ENCODE results near the gene CRCP. TPM values are rescaled to one million over a fixed set of nuclear protein-coding genes. Genes with fewer than 3 reads are reported as not detected.

Gene CRCP
- total RNA-seq, 5 donors from 2014 or later (not counting 1 experiment from before 2014, with no cell fraction given) = 29.9 to 33.7 (median 31.6) TPM

DNA sequence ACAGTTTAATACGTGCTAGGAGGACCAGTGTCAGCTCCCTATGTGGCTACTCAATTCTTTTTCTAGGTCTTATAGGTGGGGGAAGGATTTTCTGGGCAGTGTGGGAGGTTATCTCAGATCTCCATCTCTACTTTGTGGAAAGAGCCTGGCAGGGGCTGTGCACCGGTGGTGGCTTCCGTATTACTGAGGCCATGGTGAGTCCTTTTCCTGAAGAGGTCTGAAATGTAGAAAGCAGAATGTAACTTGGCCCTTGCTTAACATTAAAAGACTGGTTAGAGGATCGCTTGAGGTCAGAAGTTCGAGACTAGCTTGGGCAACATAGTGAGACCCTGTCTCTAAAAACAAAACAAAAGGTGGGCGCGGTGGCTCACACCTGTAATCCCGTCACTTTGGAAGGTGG lies 87.8 kb downstream of the CRCP start:
- CTCF ChIA-PET = no interaction called here
- H3K27ac Mint-ChIP-seq = no peak overlapping the region

More for the DNA sequence above, 87.8 kb downstream of the CRCP start:
- Mint-ChIP-seq H3K36me3 (no peaks in the 10 kb centered on the region), H3K27me3 (peaks cover 5 to 29% of the 10 kb centered on the region in 2 donors), H3K4me3 (peak overlapping the region in 2 of 3 donors; percentile 4 to 45), H3K9me3 (no peaks in the 10 kb centered on the region), H3K4me1 (peaks cover 25 to 30% (median 29%) of the 10 kb centered on the region in 3 donors)
- POLR2A ChIA-PET = no interaction called here
- H3K4me1 ChIP-seq (ENCODE audit: control insufficient read depth in 1 of 2, extremely low read depth in 1 of 2, insufficient read depth in 2 of 2, low read length in 2 of 2) = peaks cover 12 to 25% of the 10 kb centered on the region in 2 experiments
- DNase-seq = no peak
- peaks cover 0 to 30% of the 10 kb centered on the region in 2 experiments for H3K27me3 ChIP-seq (replicated peaks in 1 of 2; ENCODE audit: control insufficient read depth in 2 of 2, extremely low read depth in 1 of 2, insufficient read depth in 2 of 2, low read length in 1 of 2)
- H3K27ac ChIP-seq (ENCODE audit: low read length) = no peak overlapping the region
- WGBS (ENCODE audit: insufficient coverage) = 44% methylated on average over 7 of the region's 8 CpGs
- H3K9me3 ChIP-seq = no peaks in the 10 kb centered on the region
- ATAC-seq (replicated peaks in 1 of 4) = no peak
- H3K4me3 ChIP-seq (ENCODE audit: control insufficient read depth in 1 of 2, extremely low read depth in 1 of 2, low read length in 1 of 2) = no peak overlapping the region
- no peaks in the 10 kb centered on the region for H3K36me3 ChIP-seq (ENCODE audit: control insufficient read depth in 2 of 2, extremely low read depth in 1 of 2, insufficient read depth in 1 of 2, low read length in 1 of 2)

Other genes starting within 250 kb of the CRCP start
- gene VKORC1L1, start 241.8 kb upstream of the CRCP start, total RNA-seq = 10 to 100 TPM in 3 of 5 donors, 1 to 10 TPM in 2; 3.8 to 13.2 (median 10.8) TPM
- 10 to 100 TPM; 35.3 to 56.7 (median 52.3) TPM for gene GUSB, start 132.6 kb upstream of the CRCP start, total RNA-seq
- gene ASL, start 39.0 kb upstream of the CRCP start, total RNA-seq = 10 to 100 TPM; 10.3 to 23.0 (median 18.5) TPM
- gene TPST1, start 90.5 kb downstream of the CRCP start, total RNA-seq = 1 to 10 TPM; 2.1 to 6.3 (median 2.6) TPM